Tibial nerve (tissue), 4 donors: ENCODE measurements around the gene TTC39C. TPM values are rescaled to one million over a fixed set of nuclear protein-coding genes. Genes with fewer than 3 reads are reported as not detected.

Source experiments
- DNase-seq, 2 donors: peaks; one replicate each; pipeline ENCODE4 v3.0.0-alpha.2; 2019; ENCODE audit warnings: low spot score in 2 of 2
- H3K27ac ChIP-seq, 4 donors: fragments of 200-600 bp; sonication (generic) in 3 of 4; one replicate each; pipeline ENCODE4 v1.5.1; 2017 to 2019; ENCODE audit warnings: mild to moderate bottlenecking in 1 of 4
- H3K27me3 ChIP-seq, 2 donors: fragments of 200-600 bp; sonication (generic) in 1 of 2; one replicate each; pipeline versions ENCODE4 v1.5.1 to v1.6.0; 2017 to 2019
- H3K36me3 ChIP-seq, 3 donors: fragments of 200-600 bp; sonication (generic); one replicate each; pipeline ENCODE4 v1.5.1; 2018 to 2019
- H3K4me1 ChIP-seq, 4 donors: fragments of 200-600 bp; sonication (generic) in 3 of 4; one replicate each; pipeline ENCODE4 v1.5.1; 2017 to 2019
- H3K4me3 ChIP-seq, 4 donors: fragments of 200-600 bp; sonication (generic) in 3 of 4; one replicate each; pipeline ENCODE4 v1.5.1; 2017 to 2019; ENCODE audit warnings: mild to moderate bottlenecking in 1 of 4, moderate library complexity in 1 of 4
- H3K9me3 ChIP-seq, 4 donors: fragments of 200-600 bp; sonication (generic) in 3 of 4; one replicate each; pipeline ENCODE4 v1.5.1; 2017 to 2019
- EP300 ChIP-seq, 2 donors: sonication (generic); formaldehyde crosslinking; IDR thresholded peaks; one replicate each; pipeline ENCODE4 v1.6.1; 2017; ENCODE audit warnings: antibody characterized with exemption in 2 of 2, mild to moderate bottlenecking in 1 of 2
- POLR2A ChIP-seq, 2 donors: fragments of 450-650 bp; IDR thresholded peaks; one replicate each; pipeline ENCODE4 v1.6.1; 2017; ENCODE audit warnings: antibody characterized with exemption in 2 of 2, mild to moderate bottlenecking in 2 of 2, moderate library complexity in 2 of 2
- WGBS, 2 donors: methylation state at CpG; one replicate each; pipeline ENCODE4 v1.1.5; 2018; 5-methylcytosine and 5-hydroxymethylcytosine counted together
- total RNA-seq, 4 donors: library from RNA; depleted of rRNA; stranded (reverse); fragments of >200 nt; gene quantifications; one replicate each; pipeline ENCODE4 v1.1.0, GENCODE V29; 2016
- TF ChIP-seq, protein P1 (sequence below), 5 experiments: fragments of 200-600 bp in 3 of 5; fragments of 450-650 bp in 2 of 5; sonication (generic) in 3 of 5; IDR thresholded peaks; one replicate each; pipeline ENCODE4 v1.5.1; 2016 to 2019; ENCODE audit warnings: antibody characterized with exemption in 5 of 5, mild to moderate bottlenecking in 3 of 5, moderate library complexity in 2 of 5

TTC39C gene
- total RNA-seq, 4 donors from 2014 or later: 22.6 to 35.1 (median 29.3) TPM

DNA sequence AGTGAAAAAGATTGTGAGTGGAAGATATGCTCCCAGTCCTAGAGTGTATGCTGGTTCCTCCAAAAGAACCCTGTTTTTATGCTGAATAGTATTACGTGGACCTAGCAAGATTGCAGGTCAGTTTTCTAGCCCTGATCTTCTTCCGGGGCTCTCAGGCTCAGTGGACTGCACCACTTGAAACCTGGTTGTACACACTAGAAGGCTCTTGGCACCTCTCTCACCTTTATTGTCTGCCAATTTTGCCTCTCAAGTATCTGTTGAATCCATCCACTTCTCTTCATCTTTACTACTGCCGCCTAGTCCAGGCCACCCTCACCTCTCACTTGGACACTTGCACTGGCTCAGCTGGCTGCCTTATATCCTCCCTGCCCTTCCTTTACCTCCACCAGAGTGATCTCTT lies 16.8 kb downstream of the TTC39C start:
- 96 to 97% methylated on average over 3 of the region's 3 CpGs for WGBS, 2 donors
- Histone ChIP-seq H3K9me3 (no peaks in the 10 kb centered on the region), H3K4me3 (no peak overlapping the region), H3K27me3 (no peaks in the 10 kb centered on the region), H3K4me1 (peaks cover 0 to 16% (median 12%) of the 10 kb centered on the region in 4 donors), H3K36me3 (no peaks in the 10 kb centered on the region), H3K27ac (no peak overlapping the region)
- TF ChIP-seq POLR2A (IDR thresholded peaks at IDR 0.05): no peak
- no peak for TF ChIP-seq EP300 (IDR thresholded peaks at IDR 0.05)
- TF ChIP-seq, protein P1, sequence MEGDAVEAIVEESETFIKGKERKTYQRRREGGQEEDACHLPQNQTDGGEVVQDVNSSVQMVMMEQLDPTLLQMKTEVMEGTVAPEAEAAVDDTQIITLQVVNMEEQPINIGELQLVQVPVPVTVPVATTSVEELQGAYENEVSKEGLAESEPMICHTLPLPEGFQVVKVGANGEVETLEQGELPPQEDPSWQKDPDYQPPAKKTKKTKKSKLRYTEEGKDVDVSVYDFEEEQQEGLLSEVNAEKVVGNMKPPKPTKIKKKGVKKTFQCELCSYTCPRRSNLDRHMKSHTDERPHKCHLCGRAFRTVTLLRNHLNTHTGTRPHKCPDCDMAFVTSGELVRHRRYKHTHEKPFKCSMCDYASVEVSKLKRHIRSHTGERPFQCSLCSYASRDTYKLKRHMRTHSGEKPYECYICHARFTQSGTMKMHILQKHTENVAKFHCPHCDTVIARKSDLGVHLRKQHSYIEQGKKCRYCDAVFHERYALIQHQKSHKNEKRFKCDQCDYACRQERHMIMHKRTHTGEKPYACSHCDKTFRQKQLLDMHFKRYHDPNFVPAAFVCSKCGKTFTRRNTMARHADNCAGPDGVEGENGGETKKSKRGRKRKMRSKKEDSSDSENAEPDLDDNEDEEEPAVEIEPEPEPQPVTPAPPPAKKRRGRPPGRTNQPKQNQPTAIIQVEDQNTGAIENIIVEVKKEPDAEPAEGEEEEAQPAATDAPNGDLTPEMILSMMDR (IDR thresholded peaks at IDR 0.05): no peak
- DNase-seq: no peak

DNA sequence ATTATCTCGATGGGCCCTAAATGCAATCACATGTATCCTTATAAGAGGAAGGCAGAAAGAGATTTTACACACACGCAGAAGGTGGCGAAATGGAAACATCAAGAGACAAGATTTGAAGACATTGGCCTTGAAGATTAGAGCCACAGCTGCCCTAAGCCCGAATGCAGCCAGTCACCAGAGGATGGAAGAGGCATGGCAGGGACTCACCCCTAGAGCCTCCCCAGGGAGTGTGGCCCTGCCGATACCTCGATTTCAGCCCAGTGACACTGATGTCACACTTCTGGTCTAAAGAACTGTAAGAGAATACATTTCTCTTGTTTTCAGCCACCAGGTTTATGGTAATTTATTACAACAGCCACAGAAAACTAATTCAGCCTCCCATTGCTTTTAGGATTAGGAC lies 17.4 kb downstream of the TTC39C start:
- Histone ChIP-seq H3K27me3 (no peaks in the 10 kb centered on the region), H3K27ac (no peak overlapping the region), H3K36me3 (no peaks in the 10 kb centered on the region), H3K4me1 (peaks cover 0 to 16% (median 10%) of the 10 kb centered on the region in 4 donors), H3K9me3 (no peaks in the 10 kb centered on the region), H3K4me3 (no peak overlapping the region)
- no peak for DNase-seq
- TF ChIP-seq, protein P1 (IDR thresholded peaks at IDR 0.05): no peak
- TF ChIP-seq POLR2A (IDR thresholded peaks at IDR 0.05) (no peak), EP300 (IDR thresholded peaks at IDR 0.05) (no peak)
- 94 to 95% methylated on average over 6 of the region's 6 CpGs for WGBS, 2 donors

DNA sequence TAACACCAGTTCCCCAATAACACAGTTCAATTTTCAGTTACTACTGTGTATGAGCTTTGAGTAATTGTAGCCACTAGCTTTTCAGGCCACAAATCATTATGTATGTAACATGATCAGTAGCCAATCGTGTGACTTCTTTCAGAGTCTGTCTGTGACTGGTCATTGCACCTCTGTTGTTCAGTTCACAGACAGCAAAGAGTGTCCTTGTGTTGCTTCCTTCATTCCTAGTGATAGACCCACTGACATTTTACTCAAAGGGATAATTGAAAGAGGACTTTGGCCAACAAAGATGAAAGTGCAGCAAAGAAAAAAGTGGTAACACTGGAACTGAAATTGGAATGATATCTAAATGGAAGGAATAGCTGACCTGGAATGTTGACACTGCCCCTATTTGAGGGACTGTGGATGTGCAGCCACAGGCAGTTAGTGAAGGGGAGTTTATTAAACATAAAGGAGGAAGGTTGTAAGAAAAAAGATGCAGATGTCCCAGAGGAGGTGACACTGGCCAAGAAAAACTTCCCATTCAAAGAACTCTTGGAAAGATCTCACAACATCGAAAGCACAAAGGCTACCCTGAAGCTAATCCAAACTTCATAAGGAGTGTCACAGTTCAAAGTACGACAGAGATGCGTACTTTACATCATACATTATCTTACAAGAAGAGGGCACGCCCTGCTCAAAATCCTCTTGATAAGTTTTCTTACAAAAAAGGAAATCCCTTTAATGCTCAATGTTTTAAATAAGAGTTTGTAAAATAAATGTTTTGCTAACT lies 19.3 kb downstream of the TTC39C start:
- no peak for DNase-seq
- H3K4me3 ChIP-seq: no peak overlapping the region
- H3K27me3 ChIP-seq: no peaks in the 10 kb centered on the region
- peaks cover 0 to 5% (median under 1%) of the 10 kb centered on the region in 4 donors for H3K4me1 ChIP-seq
- H3K27ac ChIP-seq: peak overlapping the region in 1 of 4 donors; percentile 26
- no peaks in the 10 kb centered on the region for H3K9me3 ChIP-seq
- H3K36me3 ChIP-seq: no peaks in the 10 kb centered on the region
- TF ChIP-seq POLR2A (IDR thresholded peaks at IDR 0.05) (no peak), EP300 (IDR thresholded peaks at IDR 0.05) (no peak)
- TF ChIP-seq, protein P1 (IDR thresholded peaks at IDR 0.05): no peak
- 65 to 70% methylated on average over 5 of the region's 5 CpGs for WGBS, 2 donors

DNA sequence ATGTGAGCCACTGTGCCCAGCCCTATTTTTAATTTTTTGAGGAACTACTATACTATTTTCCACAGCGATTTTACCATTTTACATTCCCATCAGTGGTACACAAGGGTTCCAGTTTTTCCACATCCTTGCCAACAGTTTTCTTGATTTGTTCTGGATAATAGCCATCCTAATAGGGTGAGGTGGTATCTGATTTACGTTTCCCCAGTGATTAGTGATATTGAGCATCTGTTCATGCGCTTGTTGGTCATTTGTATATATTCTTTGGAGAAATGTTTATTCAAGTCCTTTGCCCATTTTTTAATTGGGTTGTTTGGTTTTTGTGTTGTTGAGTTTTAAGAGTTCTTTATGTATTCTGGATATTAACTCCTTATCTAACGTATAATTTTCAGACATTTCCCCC lies 20.8 kb downstream of the TTC39C start:
- Histone ChIP-seq H3K4me3 (no peak overlapping the region), H3K27me3 (no peaks in the 10 kb centered on the region)
- 97 to 98% methylated on average over 4 of the region's 4 CpGs for WGBS, 2 donors

DNA sequence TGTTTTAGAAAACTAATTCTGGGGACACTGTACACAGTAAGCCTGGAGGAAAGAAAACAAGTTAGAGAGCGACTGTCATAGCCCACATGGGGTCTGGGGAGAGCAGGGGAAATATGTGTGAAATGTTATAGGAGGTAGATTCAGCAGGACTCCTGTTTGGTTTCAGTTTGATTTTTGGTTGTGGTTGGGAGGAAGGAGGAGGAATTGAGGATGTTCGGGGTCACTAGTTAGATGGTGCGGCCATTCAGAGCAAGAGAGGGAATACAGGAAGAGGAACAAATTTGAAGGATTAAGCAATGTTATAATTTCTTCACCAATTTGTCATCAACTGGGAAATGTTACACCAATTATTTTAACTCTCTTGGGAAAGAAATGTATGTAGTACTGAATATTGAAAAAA lies 25.1 kb downstream of the TTC39C start:
- Histone ChIP-seq H3K36me3 (no peaks in the 10 kb centered on the region), H3K27ac (no peak overlapping the region), H3K27me3 (no peaks in the 10 kb centered on the region), H3K4me1 (peaks cover 0 to 3% (median 0%) of the 10 kb centered on the region in 4 donors), H3K9me3 (no peaks in the 10 kb centered on the region), H3K4me3 (no peak overlapping the region)
- WGBS, 2 donors: 81 to 90% methylated on average over 3 of the region's 3 CpGs
- no peak for TF ChIP-seq POLR2A (IDR thresholded peaks at IDR 0.05)
- TF ChIP-seq EP300 (IDR thresholded peaks at IDR 0.05): no peak
- TF ChIP-seq, protein P1 (IDR thresholded peaks at IDR 0.05): no peak
- no peak for DNase-seq

More for the DNA sequence above, 20.8 kb downstream of the TTC39C start:
- Histone ChIP-seq H3K4me1 (peaks cover 0 to 5% (median 0%) of the 10 kb centered on the region in 4 donors), H3K27ac (no peak overlapping the region), H3K36me3 (no peaks in the 10 kb centered on the region), H3K9me3 (no peaks in the 10 kb centered on the region)
- no peak for TF ChIP-seq POLR2A (IDR thresholded peaks at IDR 0.05)
- no peak for TF ChIP-seq EP300 (IDR thresholded peaks at IDR 0.05)
- TF ChIP-seq, protein P1 (IDR thresholded peaks at IDR 0.05): no peak
- no peak for DNase-seq
